Epithelial cell of esophagus (primary cell): ENCODE results near the gene RAP1GAP2.
A peak's percentile ranks its signal among the peaks of the same experiment; 100 is the strongest.
"Not testable (repeated sequence)": the region's sequence is repeated elsewhere in the genome, so short reads cannot be mapped to it uniquely, and the experiment has no call there.

Experiments
- DNase-seq: peaks from one replicate; pipeline ENCODE4 v3.0.0; 2010; ENCODE audit warnings: low read depth
- H3K4me3 ChIP-seq: 2 replicates; pipeline ENCODE4 v1.5.1; 2011; ENCODE audit warnings: mild to moderate bottlenecking, low read length, control low read depth
- CTCF ChIP-seq: IDR thresholded peaks from 2 replicates; pipeline ENCODE4 v1.5.1; 2011; ENCODE audit warnings: low read depth, mild to moderate bottlenecking, low read length, control low read depth, inconsistent platforms; ENCODE audit not compliant: insufficient read depth; ENCODE audit errors: missing control alignments

The RAP1GAP2 gene

DNA sequence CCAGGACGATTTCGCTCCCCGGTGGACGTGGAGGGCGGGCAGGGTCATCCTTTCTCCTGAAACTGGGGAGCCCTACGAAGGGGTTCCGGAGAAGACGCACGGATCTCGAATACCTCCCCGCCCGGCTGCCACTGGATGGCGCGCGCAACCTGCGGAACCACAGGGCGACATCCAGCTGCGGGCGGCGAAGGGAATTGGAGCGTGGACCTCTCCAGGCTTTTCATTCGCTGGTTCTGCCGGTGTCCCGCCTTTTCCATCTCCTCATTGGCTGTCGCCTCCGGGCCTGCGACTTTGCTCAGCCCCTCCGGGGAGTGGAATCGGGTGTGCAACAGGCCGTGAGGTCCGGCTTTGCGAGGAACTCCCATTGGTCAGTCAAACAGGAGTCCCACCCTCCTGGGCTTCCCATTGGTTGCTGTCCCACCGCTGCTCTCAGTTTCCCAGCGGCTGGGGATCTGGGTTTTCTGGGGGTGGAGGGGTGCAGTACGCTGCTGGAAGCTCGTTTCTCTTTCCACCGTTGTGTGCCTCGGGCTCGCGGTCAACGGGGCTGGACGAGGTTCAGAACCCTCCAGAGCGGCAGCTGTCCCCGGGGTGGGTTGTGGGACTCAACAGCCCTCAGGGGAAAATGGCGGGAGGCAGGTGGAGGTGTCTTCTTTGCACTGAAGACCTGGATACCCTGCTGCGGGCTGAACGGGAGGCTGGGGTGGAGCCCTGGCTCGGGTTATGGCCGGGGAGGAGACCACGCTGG lies 252.7 kb downstream of the RAP1GAP2 start:
- DNase-seq = peak; percentile 99
- peak; percentile 73 for TF ChIP-seq CTCF
- peak overlapping the region; percentile 93 for H3K4me3 ChIP-seq

GRCh38 chr17:3049705-3050295 lies 253.6 kb downstream of the RAP1GAP2 start:
- no peak for TF ChIP-seq CTCF
- peak overlapping the region; percentile 93 for H3K4me3 ChIP-seq
- peak; percentile 55 for DNase-seq

DNA sequence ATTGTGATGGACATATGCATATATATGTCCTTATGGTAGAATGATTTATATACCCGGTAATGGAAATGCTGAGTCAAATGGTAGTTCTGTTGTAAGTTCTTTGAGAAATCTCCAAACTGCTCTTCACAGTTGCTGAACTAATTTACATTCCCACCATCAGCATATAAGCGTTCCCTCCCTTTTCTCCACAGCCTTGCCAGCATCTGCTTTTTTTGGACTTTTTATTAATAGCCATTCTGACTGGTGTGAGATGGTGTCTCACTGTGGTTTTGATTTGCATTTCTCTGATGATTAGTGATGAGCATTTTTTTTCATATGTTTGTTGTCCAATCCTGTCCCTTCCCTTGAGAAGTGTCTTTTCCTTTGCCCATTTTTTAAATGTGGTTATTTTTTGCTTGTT lies 258.6 kb downstream of the RAP1GAP2 start:
- H3K4me3 ChIP-seq, DNase-seq: not testable (repeated sequence)

GRCh38 chr17:3062824-3063377 lies 266.7 kb downstream of the RAP1GAP2 start:
- not testable (repeated sequence) for H3K4me3 ChIP-seq, DNase-seq

- not testable (repeated sequence) for H3K4me3 ChIP-seq, DNase-seq
These were observed 267.3 kb downstream of the RAP1GAP2 start, which contains the start of gene OR1D5 for GRCh38 chr17:3063507-3063906. TSS of gene OR1D5 (minus strand) at chr17:3063607. CDS start at chr17:3063607, 0 bp downstream.

DNA sequence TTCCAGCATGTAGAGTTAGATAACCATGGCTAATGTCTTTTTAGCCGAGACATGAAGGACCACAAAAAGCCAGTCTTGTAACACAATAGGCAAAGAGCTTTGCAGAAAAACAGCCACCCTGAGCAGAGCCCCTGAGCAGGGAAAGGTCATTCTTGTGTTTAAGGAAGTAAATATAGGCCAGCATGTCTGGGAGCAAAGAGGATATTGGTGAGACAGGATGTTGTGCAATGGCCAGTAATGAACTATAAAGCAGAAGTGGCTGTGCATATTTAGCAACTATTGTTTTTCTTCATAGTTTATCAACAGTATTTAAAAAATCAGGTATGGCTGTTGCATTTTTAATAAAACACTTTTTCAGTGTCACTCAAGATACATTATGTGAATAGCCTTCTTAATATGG lies 269.0 kb downstream of the RAP1GAP2 start:
- not testable (repeated sequence) for H3K4me3 ChIP-seq
- DNase-seq = peak; percentile 12

DNA sequence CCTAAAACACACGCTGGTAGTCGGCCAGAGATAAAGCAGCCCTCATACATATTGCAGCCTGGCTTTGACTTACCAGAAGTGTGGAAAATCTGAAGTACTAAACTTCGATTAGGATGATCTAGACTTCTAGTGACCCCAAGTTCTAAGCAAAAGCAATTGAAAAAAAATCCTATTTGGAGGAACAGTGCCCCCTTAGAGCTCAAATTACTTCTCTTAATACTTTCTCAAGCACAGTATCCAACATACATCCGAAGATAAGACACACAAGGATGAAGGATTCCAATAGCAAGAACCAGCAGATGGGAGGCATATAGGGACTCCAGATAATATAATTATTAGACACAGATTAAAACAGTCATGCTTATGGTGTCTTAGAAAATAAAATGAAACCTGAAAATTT lies 277.6 kb downstream of the RAP1GAP2 start:
- not testable (repeated sequence) for H3K4me3 ChIP-seq, DNase-seq
